ENCODE data around the gene BLOC1S5. TPM values are rescaled to one million over a fixed set of nuclear protein-coding genes. Genes with fewer than 3 reads are reported as not detected.

Gene BLOC1S5
- total and polyA plus RNA-seq, 2 of the 13 experiments (the other 11 are each of a cell fraction or from before 2014, with no cell fraction given), result 10.5 to 41.5 TPM

DNA sequence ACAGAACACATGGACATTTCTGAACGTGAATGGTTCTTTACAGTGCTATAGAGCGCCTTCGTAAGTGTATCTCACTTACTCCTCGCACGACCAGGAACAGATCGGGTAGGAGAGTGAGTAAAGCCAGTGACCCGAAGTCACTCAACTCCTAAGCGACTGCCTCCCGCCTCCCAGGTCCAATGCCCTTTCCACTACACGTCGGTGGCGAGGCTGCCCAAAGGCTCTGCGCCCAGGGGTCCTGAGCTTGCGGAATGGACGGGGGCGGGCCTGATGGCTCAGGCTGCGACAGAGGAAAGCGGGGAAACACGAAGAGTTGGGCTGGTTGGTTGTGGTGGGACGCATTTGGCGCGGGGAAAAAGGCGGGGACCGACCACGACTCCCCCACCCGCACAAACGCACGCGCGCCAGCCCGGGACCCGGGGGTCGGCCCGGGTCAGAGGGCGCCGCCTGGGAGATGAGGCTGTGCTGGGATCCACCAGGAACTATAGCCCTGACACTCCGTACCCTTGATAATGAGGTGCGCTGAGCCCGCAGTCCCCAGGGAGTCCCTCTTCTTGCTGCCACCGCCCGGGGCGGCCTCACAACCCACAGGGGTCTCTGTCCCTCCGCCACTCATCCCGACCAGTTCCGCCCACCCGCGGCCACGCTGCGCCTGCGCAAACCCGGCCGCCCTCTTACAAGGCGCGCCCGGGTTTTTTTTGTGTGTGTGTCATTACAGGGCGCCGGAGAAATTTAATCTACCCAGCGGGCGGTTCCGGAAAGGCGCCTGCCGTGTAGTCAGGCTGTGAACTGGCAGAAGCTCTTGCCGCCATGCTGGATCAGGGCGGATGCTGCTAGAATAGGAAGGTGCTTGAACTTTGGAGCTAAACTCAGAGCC, at the start of gene BLOC1S5 (continued):
- TF ChIP-seq, protein P1, sequence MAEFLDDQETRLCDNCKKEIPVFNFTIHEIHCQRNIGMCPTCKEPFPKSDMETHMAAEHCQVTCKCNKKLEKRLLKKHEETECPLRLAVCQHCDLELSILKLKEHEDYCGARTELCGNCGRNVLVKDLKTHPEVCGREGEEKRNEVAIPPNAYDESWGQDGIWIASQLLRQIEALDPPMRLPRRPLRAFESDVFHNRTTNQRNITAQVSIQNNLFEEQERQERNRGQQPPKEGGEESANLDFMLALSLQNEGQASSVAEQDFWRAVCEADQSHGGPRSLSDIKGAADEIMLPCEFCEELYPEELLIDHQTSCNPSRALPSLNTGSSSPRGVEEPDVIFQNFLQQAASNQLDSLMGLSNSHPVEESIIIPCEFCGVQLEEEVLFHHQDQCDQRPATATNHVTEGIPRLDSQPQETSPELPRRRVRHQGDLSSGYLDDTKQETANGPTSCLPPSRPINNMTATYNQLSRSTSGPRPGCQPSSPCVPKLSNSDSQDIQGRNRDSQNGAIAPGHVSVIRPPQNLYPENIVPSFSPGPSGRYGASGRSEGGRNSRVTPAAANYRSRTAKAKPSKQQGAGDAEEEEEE (CRISPR knock-in tag; IDR thresholded peaks at IDR 0.05; ENCODE audit: borderline replicate concordance), result peak; percentile 94
- TF ChIP-seq ESRRA (CRISPR knock-in tag; IDR thresholded peaks at IDR 0.05; ENCODE audit: low read depth), result no peak; the same call in 1 of the 2 replicates
- TF ChIP-seq DMAP1 (CRISPR knock-in tag; IDR thresholded peaks at IDR 0.05), result peak; percentile 94
- no peak for TF ChIP-seq REXO4 (CRISPR knock-in tag; IDR thresholded peaks at IDR 0.05; ENCODE audit: borderline replicate concordance)
- peak; percentile 99 for TF ChIP-seq ELF4 (CRISPR knock-in tag; IDR thresholded peaks at IDR 0.05; ENCODE audit: borderline replicate concordance)
- TF ChIP-seq, protein P2, sequence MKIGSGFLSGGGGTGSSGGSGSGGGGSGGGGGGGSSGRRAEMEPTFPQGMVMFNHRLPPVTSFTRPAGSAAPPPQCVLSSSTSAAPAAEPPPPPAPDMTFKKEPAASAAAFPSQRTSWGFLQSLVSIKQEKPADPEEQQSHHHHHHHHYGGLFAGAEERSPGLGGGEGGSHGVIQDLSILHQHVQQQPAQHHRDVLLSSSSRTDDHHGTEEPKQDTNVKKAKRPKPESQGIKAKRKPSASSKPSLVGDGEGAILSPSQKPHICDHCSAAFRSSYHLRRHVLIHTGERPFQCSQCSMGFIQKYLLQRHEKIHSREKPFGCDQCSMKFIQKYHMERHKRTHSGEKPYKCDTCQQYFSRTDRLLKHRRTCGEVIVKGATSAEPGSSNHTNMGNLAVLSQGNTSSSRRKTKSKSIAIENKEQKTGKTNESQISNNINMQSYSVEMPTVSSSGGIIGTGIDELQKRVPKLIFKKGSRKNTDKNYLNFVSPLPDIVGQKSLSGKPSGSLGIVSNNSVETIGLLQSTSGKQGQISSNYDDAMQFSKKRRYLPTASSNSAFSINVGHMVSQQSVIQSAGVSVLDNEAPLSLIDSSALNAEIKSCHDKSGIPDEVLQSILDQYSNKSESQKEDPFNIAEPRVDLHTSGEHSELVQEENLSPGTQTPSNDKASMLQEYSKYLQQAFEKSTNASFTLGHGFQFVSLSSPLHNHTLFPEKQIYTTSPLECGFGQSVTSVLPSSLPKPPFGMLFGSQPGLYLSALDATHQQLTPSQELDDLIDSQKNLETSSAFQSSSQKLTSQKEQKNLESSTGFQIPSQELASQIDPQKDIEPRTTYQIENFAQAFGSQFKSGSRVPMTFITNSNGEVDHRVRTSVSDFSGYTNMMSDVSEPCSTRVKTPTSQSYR (CRISPR knock-in tag; IDR thresholded peaks at IDR 0.05; ENCODE audit: borderline replicate concordance), result no peak
- peak; percentile 47; the same call in 1 of the 2 replicates for TF ChIP-seq RFXANK (CRISPR knock-in tag; IDR thresholded peaks at IDR 0.05)
- no peak for TF ChIP-seq CEBPB (IDR thresholded peaks at IDR 0.05; ENCODE audit: borderline replicate concordance, low read depth, low read length)
- TF ChIP-seq MEIS1 (CRISPR knock-in tag; IDR thresholded peaks at IDR 0.05; ENCODE audit: borderline replicate concordance), result peak; percentile 31; the same call in 1 of the 2 replicates
- TF ChIP-seq PCBP1 (IDR thresholded peaks at IDR 0.05; ENCODE audit: borderline replicate concordance, low read depth, low read length), result 0 out of 2 replicates have a peak, but pooled peaks have one; percentile 60
- TF ChIP-seq EHMT2 (IDR thresholded peaks at IDR 0.05; ENCODE audit: borderline replicate concordance, low read depth, low read length), result no peak
- TF ChIP-seq FOXK1 (CRISPR knock-in tag; IDR thresholded peaks at IDR 0.05; ENCODE audit: borderline replicate concordance, low read depth), result peak; percentile 67
- TF ChIP-seq CBX1 (IDR thresholded peaks at IDR 0.05; ENCODE audit: low read depth), result no peak
- TF ChIP-seq CREM (IDR thresholded peaks at IDR 0.05), result peak; percentile 99
- TF ChIP-seq CREM (CRISPR knock-in tag; IDR thresholded peaks at IDR 0.05), result peak; percentile 86
- TF ChIP-seq, protein P3, sequence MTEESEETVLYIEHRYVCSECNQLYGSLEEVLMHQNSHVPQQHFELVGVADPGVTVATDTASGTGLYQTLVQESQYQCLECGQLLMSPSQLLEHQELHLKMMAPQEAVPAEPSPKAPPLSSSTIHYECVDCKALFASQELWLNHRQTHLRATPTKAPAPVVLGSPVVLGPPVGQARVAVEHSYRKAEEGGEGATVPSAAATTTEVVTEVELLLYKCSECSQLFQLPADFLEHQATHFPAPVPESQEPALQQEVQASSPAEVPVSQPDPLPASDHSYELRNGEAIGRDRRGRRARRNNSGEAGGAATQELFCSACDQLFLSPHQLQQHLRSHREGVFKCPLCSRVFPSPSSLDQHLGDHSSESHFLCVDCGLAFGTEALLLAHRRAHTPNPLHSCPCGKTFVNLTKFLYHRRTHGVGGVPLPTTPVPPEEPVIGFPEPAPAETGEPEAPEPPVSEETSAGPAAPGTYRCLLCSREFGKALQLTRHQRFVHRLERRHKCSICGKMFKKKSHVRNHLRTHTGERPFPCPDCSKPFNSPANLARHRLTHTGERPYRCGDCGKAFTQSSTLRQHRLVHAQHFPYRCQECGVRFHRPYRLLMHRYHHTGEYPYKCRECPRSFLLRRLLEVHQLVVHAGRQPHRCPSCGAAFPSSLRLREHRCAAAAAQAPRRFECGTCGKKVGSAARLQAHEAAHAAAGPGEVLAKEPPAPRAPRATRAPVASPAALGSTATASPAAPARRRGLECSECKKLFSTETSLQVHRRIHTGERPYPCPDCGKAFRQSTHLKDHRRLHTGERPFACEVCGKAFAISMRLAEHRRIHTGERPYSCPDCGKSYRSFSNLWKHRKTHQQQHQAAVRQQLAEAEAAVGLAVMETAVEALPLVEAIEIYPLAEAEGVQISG (CRISPR knock-in tag; IDR thresholded peaks at IDR 0.05), result peak; percentile 95
- peak; percentile 87 to 95 for TF ChIP-seq POLR2A (IDR thresholded peaks at IDR 0.05; ENCODE audit: insufficient read depth in 1 of 2, low read depth in 2 of 2, low read length in 2 of 2)
- peak; percentile 97 for TF ChIP-seq PHF21A (CRISPR knock-in tag; IDR thresholded peaks at IDR 0.05)
- TF ChIP-seq SKI (IDR thresholded peaks at IDR 0.05; ENCODE audit: partially characterized antibody), result peak; percentile 19
- TF ChIP-seq NR3C1 (CRISPR knock-in tag; IDR thresholded peaks at IDR 0.05), result no peak
- TF ChIP-seq ZNF720 (CRISPR knock-in tag; IDR thresholded peaks at IDR 0.05), result no peak; the same call in 1 of the 2 replicates
- TF ChIP-seq ZNF570 (CRISPR knock-in tag; IDR thresholded peaks at IDR 0.05; ENCODE audit: borderline replicate concordance), result no peak
